Activated effector memory CD4-positive, alpha-beta T cell treated with Interleukin-2 at 50 U/mL for 16 hours (primary cell): ENCODE results near the gene NDFIP1.

Source experiments
- DNase-seq: peaks from one replicate; pipeline ENCODE4 v3.0.0-alpha.2; 2020

Gene NDFIP1

DNA sequence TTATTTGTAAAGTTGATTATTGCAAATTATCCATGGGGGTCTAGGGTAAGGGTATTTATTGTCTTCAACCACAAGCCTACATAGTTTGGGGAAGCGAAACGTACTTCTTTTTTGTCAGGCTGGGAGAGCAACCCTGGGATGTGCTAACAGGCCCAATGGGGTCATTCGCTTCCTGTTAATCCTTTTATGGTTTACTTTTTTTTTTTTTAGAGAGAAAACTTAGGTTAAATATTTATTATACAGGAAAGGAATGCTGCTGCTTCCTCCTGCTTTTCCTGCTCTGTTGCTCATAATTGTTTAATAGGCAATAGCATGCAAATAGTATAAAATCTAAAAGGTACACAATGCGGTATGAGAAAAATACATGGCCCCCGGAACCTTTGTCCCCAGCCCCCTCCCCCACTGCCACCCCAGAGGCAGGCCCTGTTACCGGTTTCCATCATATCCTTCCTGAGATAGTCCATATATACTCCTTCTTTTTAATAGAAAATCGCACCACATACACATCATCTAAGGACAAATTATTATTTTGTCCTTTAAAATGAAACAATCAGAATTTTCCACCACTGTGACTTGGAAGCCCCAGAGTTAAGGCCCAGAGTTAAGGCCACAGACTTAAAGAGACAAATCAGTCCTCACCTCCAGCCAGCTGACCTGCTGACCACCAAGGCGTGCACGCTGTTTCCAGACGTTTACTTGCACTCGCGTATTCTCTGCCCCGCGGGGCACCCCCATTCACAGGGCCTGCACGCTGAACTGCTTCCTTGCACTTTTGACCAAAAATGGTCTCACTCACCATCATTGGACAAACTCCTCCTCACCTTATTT lies 83.9 kb downstream of the NDFIP1 start:
- no peak for DNase-seq

DNA sequence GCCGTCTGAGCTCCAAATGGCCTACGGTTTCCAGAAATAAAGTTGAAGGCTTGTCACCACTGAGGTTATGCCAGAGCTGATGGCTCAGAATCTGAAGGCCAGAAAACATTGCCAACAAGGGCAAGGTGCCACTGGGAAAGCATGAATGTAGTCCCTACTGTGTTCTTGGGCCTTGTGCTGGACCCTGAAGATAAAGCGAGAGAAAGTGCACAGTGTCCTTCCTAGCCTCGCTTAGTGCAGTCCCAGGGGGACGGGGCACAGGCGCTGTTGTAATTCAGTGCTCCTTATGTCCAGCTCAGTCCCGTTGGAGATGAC lies 84.5 kb downstream of the NDFIP1 start:
- DNase-seq, result no peak

GRCh38 chr5:142197098-142197497 lies 88.5 kb downstream of the NDFIP1 start:
- DNase-seq, result no peak

- no peak for DNase-seq
These were observed 89.2 kb downstream of the NDFIP1 start for GRCh38 chr5:142197781-142198180.

- no peak for DNase-seq
These were observed 90.8 kb downstream of the NDFIP1 start for GRCh38 chr5:142199388-142199787.

GRCh38 chr5:142200387-142200786 lies 91.8 kb downstream of the NDFIP1 start:
- no peak for DNase-seq

DNA sequence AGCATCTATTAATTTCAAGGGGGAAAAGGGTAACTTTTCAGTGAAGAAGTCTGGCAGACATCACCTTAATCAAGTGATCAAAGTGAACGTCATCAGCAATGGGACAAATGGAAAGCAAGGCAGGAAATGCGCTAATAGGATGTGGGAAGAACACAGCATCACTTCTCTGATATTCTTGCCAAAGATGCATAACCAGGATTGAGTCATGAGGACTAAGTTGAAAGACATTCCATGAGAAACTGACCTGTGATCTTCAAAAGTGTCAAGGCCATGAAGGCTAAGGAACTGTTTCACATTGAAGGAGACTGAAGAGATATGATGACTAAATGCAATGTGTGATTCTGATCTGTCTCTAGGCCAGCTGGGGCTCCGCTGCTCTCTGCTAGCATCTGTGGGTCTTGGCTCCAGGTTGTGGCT lies 92.9 kb downstream of the NDFIP1 start:
- no peak for DNase-seq

DNA sequence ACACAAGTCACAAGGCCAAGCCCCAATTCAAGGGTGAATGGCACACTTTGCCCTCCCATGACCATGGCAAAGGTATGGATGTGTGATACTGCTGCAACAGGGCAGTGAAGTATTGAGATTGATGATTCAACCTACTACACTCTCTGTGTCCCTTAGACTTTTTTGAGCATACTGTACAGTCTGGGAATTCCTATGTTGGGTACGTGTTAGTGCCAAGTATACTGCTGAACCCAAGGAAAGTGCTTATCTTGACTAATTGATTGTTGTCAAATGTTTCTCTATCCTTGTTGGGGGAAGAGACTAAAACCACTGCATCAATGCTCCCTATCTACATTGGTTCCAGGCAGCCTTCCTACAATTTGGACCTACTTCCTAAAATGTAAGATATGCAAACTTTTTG lies 93.7 kb downstream of the NDFIP1 start:
- DNase-seq, result no peak
